GM18507 (cell line): Measurements from ENCODE around the gene METTL3.

ENCODE experiments used
- DNase-seq: peaks from one replicate; pipeline ENCODE4 v3.0.0; 2011; ENCODE audit warnings: low read depth; ENCODE audit not compliant: insufficient read length; ENCODE audit errors: extremely low spot score
- FAIRE-seq: peaks from 2 replicates; lab custom pipeline; 2011; peaks lifted over from hg19 to GRCh38; lab: Jason Lieb, UNC

Gene METTL3

GRCh38 chr14:21496453-21496852 lies 14.7 kb downstream of the METTL3 start:
- DNase-seq (no peak), FAIRE-seq (no peak)

DNA sequence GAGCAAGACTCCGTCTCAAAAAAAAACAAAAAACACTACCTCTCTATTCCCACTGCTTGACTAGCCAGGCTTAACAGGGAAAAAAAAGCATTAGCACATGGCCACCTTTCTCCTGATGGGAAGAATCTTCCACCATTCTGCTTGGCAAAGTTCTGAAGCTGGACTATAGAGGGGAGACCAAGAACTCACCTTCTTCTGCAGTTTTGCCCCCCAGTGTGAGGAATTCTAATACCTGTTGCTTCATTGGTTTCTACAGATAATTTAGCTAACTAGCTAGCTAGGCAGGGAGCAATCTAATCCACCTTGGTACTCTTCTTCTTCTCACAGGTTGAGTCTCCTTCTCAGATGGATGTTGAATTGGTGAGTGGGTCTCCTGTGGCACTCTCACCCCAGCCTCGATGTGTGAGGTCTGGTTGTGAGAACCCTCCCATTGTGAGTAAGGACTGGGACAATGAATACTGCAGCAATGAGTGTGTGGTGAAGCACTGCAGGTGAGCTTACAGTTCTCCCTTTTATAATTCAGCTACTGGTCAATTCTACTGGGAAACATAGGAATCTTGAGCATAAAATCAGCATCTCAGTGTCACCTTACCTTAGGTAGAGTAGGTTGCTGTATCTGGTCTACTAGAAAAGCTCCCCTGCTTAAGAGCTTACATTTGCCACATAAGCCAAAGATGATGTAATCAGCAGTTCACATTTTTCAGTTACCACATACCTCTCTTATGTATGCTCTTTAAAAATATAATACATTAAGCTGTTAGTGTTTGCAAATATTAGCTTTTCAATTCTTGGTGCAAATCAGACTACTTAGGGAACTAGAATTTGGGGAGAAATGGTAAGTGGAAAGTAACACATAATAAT lies 16.0 kb downstream of the METTL3 start:
- DNase-seq = no peak
- no peak for FAIRE-seq

- FAIRE-seq = no peak
- DNase-seq = no peak
Observed at GRCh38 chr14:21486640-21487087, 24.5 kb downstream of the METTL3 start.

- peak; percentile 80 for DNase-seq
- FAIRE-seq = peak; percentile 99
Observed at GRCh38 chr14:21476925-21477681, 34.0 kb downstream of the METTL3 start, which contains the start of the genes RAB2B and TOX4. TSS of gene RAB2B (minus strand) at chr14:21476959. CDS start at chr14:21476872, 87 bp downstream. TSS of gene TOX4 (plus strand) at chr14:21477195. CDS start at chr14:21477279, 84 bp downstream.

DNA sequence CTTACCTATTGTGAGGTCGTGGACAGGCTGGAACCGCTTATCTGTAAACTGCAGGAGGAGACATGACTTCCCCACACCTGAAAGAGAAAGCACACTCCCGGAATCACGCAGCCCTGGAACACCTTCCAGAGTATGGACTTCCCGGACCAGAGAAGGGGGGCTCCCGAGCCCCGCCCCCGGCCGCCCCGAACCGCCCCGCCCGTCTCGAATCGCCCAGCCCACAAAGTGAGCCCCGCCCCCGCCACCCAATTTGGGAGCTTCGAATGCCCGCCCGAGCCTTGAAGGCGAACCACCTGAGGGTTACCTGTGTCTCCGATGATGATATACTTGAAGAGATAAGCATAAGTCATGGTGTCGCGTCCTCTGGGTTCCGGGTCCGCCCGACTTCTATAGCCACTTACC lies 34.6 kb downstream of the METTL3 start:
- no peak for FAIRE-seq
- DNase-seq = peak; percentile 47

DNA sequence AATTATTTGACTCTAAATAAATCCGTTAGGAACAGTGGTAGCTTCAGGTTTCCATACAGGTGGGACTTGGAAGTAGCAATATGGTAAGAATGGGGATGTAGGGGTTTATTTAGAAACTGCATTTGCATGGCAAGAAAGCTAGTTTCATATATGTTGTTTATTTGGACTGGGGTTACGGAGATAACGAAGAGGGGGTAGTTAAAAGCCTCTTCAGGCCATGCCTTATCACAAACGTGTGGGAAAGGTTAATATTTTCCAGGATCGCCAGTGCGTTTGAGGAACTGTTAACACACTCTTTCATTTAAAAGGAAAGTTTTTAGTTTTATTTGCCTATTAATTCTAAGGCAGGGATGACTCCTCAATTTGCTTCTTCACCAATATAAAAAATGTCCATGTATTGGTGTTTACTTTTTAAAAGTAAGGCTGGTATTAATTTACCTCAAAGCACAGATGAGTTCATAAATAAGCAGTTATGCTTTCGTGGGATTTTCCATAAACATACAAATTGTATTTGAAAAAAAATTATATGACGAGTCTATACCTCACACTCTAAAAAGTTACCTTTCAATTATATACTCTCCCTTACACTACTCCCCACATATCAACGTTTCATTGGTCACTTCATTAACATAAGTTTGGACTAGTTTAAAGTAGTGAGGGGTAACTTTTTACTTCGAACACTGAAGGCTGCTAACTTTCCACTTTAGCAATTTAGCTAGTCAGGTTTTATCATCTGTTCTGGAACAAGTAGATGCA lies 35.2 kb downstream of the METTL3 start:
- FAIRE-seq = no peak
- no peak for DNase-seq

- no peak for DNase-seq
- no peak for FAIRE-seq
Observed at GRCh38 chr14:21467616-21468015, 43.5 kb downstream of the METTL3 start.

GRCh38 chr14:21455912-21456667 lies 55.0 kb downstream of the METTL3 start, which contains the start of gene CHD8:
TSS of gene CHD8 (minus strand) at chr14:21456123. CDS start at chr14:21431643, 24,480 bp downstream.
- FAIRE-seq = peak; percentile 100
- peak; percentile 97 for DNase-seq

GRCh38 chr14:21455592-21455911 lies 55.6 kb downstream of the METTL3 start:
- DNase-seq (no peak), FAIRE-seq (no peak)

- DNase-seq (no peak), FAIRE-seq (peak; percentile 18)
Observed at GRCh38 chr14:21454843-21455544, 56.1 kb downstream of the METTL3 start.

GRCh38 chr14:21449899-21450216 lies 61.3 kb downstream of the METTL3 start:
- no peak for FAIRE-seq

More at GRCh38 chr14:21449899-21450216, 61.3 kb downstream of the METTL3 start:
- DNase-seq = no peak
